Tibial artery (tissue), 4 donors: ENCODE measurements around the gene CHD8.
A peak's percentile ranks its signal among the peaks of the same experiment; 100 is the strongest.

ENCODE experiments used
- DNase-seq, 2 donors: peaks; one replicate each; pipeline ENCODE4 v3.0.0-alpha.2; 2019
- H3K27ac ChIP-seq, 2 donors: fragments of 200-600 bp; sonication (generic) in 1 of 2; 1 replicate in 1 of 2; 2 replicates in 1 of 2; pipeline ENCODE4 v1.5.1; 2018 to 2019; ENCODE audit warnings: mild to moderate bottlenecking in 1 of 2
- H3K27me3 ChIP-seq, 2 donors: fragments of 200-600 bp; sonication (generic) in 1 of 2; one replicate each; pipeline versions ENCODE4 v1.5.1 to v1.6.0; 2016 to 2019
- H3K36me3 ChIP-seq, 3 donors: fragments of 200-600 bp; sonication (generic) in 2 of 3; one replicate each; pipeline ENCODE4 v1.5.1; 2016 to 2019; ENCODE audit warnings: mild to moderate bottlenecking in 2 of 3
- H3K4me1 ChIP-seq, 4 donors: fragments of 200-600 bp; sonication (generic) in 2 of 4; 1 replicate in 3 of 4; 2 replicates in 1 of 4; pipeline ENCODE4 v1.5.1; 2016 to 2019
- H3K4me3 ChIP-seq, 2 donors: fragments of 200-600 bp; sonication (generic) in 1 of 2; 1 replicate in 1 of 2; 2 replicates in 1 of 2; pipeline ENCODE4 v1.5.1; 2018 to 2019; ENCODE audit warnings: mild to moderate bottlenecking in 2 of 2
- H3K9me3 ChIP-seq, 3 donors: fragments of 200-600 bp; sonication (generic) in 1 of 3; one replicate each; pipeline ENCODE4 v1.5.1; 2016 to 2019
- CTCF ChIP-seq, 2 experiments: fragments of 200-600 bp in 1 of 2; fragments of 450-650 bp in 1 of 2; IDR thresholded peaks; one replicate each; pipeline ENCODE4 v1.5.1; 2017 to 2019; ENCODE audit warnings: antibody characterized with exemption in 2 of 2, mild to moderate bottlenecking in 1 of 2, moderate library complexity in 1 of 2
- intact Hi-C: fragments of 100-400 bp; cut with DNase I; formaldehyde crosslinking; loops from one replicate; pipeline ENCODE4 v1.15.0; 2023; ENCODE audit warnings: low total_unique reads

Gene CHD8

GRCh38 chr14:21476523-21476924, 20.6 kb upstream of the CHD8 start:
- DNase-seq, result no peak
- no peak for TF ChIP-seq CTCF (IDR thresholded peaks at IDR 0.05)
- Histone ChIP-seq H3K4me3 (peak overlapping the region; percentile 76 to 90), H3K36me3 (peaks cover 4 to 34% (median 26%) of the 10 kb centered on the region in 3 donors), H3K9me3 (no peaks in the 10 kb centered on the region), H3K4me1 (peaks cover 0 to 28% (median 17%) of the 10 kb centered on the region in 4 donors), H3K27me3 (no peaks in the 10 kb centered on the region), H3K27ac (peak overlapping the region; percentile 84 to 94)
- intact Hi-C loops, result no loop called here

GRCh38 chr14:21475767-21476522, 20.0 kb upstream of the CHD8 start:
- peak overlapping the region; percentile 76 to 90 for H3K4me3 ChIP-seq
- no peaks in the 10 kb centered on the region for H3K9me3 ChIP-seq
- peaks cover 4 to 28% (median 20%) of the 10 kb centered on the region in 3 donors for H3K36me3 ChIP-seq
- DNase-seq, result no peak
- peaks cover 0 to 28% (median 17%) of the 10 kb centered on the region in 4 donors for H3K4me1 ChIP-seq
- peak overlapping the region; percentile 84 to 94 for H3K27ac ChIP-seq
- TF ChIP-seq CTCF (IDR thresholded peaks at IDR 0.05), result no peak
- H3K27me3 ChIP-seq, result no peaks in the 10 kb centered on the region
- intact Hi-C loops, result no loop called here

GRCh38 chr14:21467616-21468015, 11.7 kb upstream of the CHD8 start:
- H3K27ac ChIP-seq, result no peak overlapping the region
- DNase-seq, result no peak
- H3K27me3 ChIP-seq, result no peaks in the 10 kb centered on the region
- H3K4me1 ChIP-seq, result no peaks in the 10 kb centered on the region
- intact Hi-C loops, result no loop called here
- H3K9me3 ChIP-seq, result no peaks in the 10 kb centered on the region
- no peak for TF ChIP-seq CTCF (IDR thresholded peaks at IDR 0.05)
- H3K36me3 ChIP-seq, result peaks cover 42 to 59% (median 47%) of the 10 kb centered on the region in 3 donors
- no peak overlapping the region for H3K4me3 ChIP-seq

GRCh38 chr14:21455592-21455911, 371 bp downstream of the CHD8 start:
- Histone ChIP-seq H3K27me3 (no peaks in the 10 kb centered on the region), H3K9me3 (no peaks in the 10 kb centered on the region), H3K4me1 (peaks cover 0 to 32% (median 18%) of the 10 kb centered on the region in 4 donors), H3K27ac (peak overlapping the region; percentile 84 to 95), H3K36me3 (peaks cover under 1 to 26% (median 14%) of the 10 kb centered on the region in 3 donors), H3K4me3 (peak overlapping the region; percentile 84 to 91)
- no peak for DNase-seq
- TF ChIP-seq CTCF (IDR thresholded peaks at IDR 0.05), result no peak
- intact Hi-C loops, result no loop called here

- Histone ChIP-seq H3K9me3 (no peaks in the 10 kb centered on the region), H3K27ac (peak overlapping the region; percentile 84 to 95), H3K36me3 (peaks cover 0 to 20% (median 11%) of the 10 kb centered on the region in 3 donors), H3K4me1 (peaks cover 0 to 36% (median 18%) of the 10 kb centered on the region in 4 donors), H3K27me3 (no peaks in the 10 kb centered on the region), H3K4me3 (peak overlapping the region; percentile 84 to 91)
- TF ChIP-seq CTCF (IDR thresholded peaks at IDR 0.05), result no peak
- intact Hi-C loops, result no loop called here
- no peak for DNase-seq
These were observed 929 bp downstream of the CHD8 start for GRCh38 chr14:21454843-21455544.
